Loucy (cell line): Measurements from ENCODE around the gene TRANK1.
"Not testable (repeated sequence)": the region's sequence is repeated elsewhere in the genome, so short reads cannot be mapped to it uniquely, and the experiment has no call there.

ENCODE experiments used
- H2AFZ ChIP-seq: fragments of 200-600 bp; sonication (generic); 2 replicates; pipeline ENCODE4 v1.6.0; 2016; ENCODE audit warnings: antibody characterized with exemption, mild to moderate bottlenecking, low read length, moderate library complexity
- H3F3A ChIP-seq: fragments of 200-600 bp; 2 replicates; pipeline ENCODE4 v1.6.0; 2016; ENCODE audit warnings: antibody characterized with exemption, low read depth, mild to moderate bottlenecking
- H3K27me3 ChIP-seq: fragments of 200-600 bp; sonication (generic); 2 replicates; pipeline ENCODE4 v1.6.1; 2014; ENCODE audit warnings: low read length, mild to moderate bottlenecking; ENCODE audit not compliant: insufficient read depth, poor library complexity, severe bottlenecking
- H3K36me3 ChIP-seq: fragments of 200-600 bp; sonication (generic); 2 replicates; pipeline ENCODE4 v1.6.1; 2016; ENCODE audit warnings: low read length; ENCODE audit not compliant: insufficient read depth
- H3K4me1 ChIP-seq: fragments of 200-600 bp; sonication (generic); 2 replicates; pipeline ENCODE4 v1.5.1; 2014; ENCODE audit warnings: low read length, mild to moderate bottlenecking; ENCODE audit not compliant: insufficient read depth, poor library complexity, severe bottlenecking
- H3K4me2 ChIP-seq: fragments of 200-600 bp; sonication (generic); 2 replicates; pipeline ENCODE4 v1.6.0; 2014; ENCODE audit warnings: antibody characterized with exemption, low read length, low read depth, mild to moderate bottlenecking; ENCODE audit not compliant: poor library complexity, severe bottlenecking
- H3K4me3 ChIP-seq: fragments of 200-600 bp; sonication (generic); 2 replicates; pipeline ENCODE4 v1.5.1; 2014; ENCODE audit warnings: low read length, mild to moderate bottlenecking, mixed read lengths; ENCODE audit not compliant: poor library complexity, severe bottlenecking
- H3K79me2 ChIP-seq: fragments of 200-600 bp; sonication (generic); 2 replicates; pipeline ENCODE4 v1.6.1; 2014; ENCODE audit warnings: low read length; ENCODE audit not compliant: insufficient read depth
- H3K9ac ChIP-seq: fragments of 200-600 bp; sonication (generic); 2 replicates; pipeline ENCODE4 v1.6.0; 2014; ENCODE audit warnings: mild to moderate bottlenecking, low read depth, low read length, moderate library complexity; ENCODE audit not compliant: poor library complexity, severe bottlenecking
- H3K9me2 ChIP-seq: fragments of 200-600 bp; sonication (generic); replicated peaks from 2 replicates; pipeline ENCODE4 v1.6.1; 2016; ENCODE audit warnings: low read depth, low read length, mixed read lengths
- H3K9me3 ChIP-seq: fragments of 200-600 bp; sonication (generic); 2 replicates; pipeline ENCODE4 v1.6.1; 2014; ENCODE audit warnings: mild to moderate bottlenecking, antibody characterized with exemption, low read length, low read depth; ENCODE audit not compliant: insufficient read depth
- H4K20me1 ChIP-seq: fragments of 200-600 bp; sonication (generic); 2 replicates; pipeline ENCODE4 v1.6.0; 2014; ENCODE audit warnings: antibody characterized with exemption, low read length, mild to moderate bottlenecking; ENCODE audit not compliant: insufficient read depth, poor library complexity, severe bottlenecking
- EZH2phosphoT487 ChIP-seq: fragments of 200-600 bp; IDR thresholded peaks from 2 replicates; pipeline ENCODE4 v1.6.1; 2018; ENCODE audit warnings: antibody characterized with exemption, mild to moderate bottlenecking, moderate library complexity, borderline replicate concordance
- TF ChIP-seq, protein P1 (sequence below): fragments of 200-600 bp; sonication (generic); conservative IDR thresholded peaks from 2 replicates; pipeline ENCODE4 v1.5.1; 2014; ENCODE audit warnings: mild to moderate bottlenecking, antibody characterized with exemption, low read length

The TRANK1 gene

DNA sequence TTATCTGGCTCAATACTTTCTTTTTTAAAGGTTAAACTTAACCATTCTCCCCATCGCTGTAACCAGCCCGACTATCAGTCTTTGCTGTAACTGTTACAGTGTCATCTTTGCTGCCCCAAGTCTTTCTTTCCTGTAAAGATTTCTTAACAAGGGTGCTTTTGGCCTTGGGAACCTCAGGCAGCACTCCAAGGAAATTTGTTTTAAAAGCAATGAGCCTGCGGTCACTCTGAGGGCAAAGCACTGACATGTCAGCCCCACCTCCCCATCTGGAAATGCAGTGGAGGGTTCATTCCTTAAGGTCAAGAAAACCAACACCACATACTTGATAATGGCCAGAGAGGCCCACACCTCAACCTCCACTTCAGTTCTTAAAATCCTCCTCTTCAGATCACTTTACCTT, 3.2 kb downstream of the TRANK1 start:
- Histone ChIP-seq H2AFZ (no peak overlapping the region), H4K20me1 (no peaks in the 10 kb centered on the region), H3K27me3 (peaks cover 5% of the 10 kb centered on the region), H3K4me1 (peaks cover 6% of the 10 kb centered on the region), H3K4me3 (no peak overlapping the region), H3K79me2 (no peaks in the 10 kb centered on the region), H3K9me3 (no peaks in the 10 kb centered on the region), H3F3A (no peaks in the 10 kb centered on the region), H3K9ac (no peak overlapping the region), H3K9me2 (no peaks in the 10 kb centered on the region), H3K36me3 (no peaks in the 10 kb centered on the region), H3K4me2 (no peak overlapping the region)
- no peak for TF ChIP-seq EZH2phosphoT487
- TF ChIP-seq, protein P1, sequence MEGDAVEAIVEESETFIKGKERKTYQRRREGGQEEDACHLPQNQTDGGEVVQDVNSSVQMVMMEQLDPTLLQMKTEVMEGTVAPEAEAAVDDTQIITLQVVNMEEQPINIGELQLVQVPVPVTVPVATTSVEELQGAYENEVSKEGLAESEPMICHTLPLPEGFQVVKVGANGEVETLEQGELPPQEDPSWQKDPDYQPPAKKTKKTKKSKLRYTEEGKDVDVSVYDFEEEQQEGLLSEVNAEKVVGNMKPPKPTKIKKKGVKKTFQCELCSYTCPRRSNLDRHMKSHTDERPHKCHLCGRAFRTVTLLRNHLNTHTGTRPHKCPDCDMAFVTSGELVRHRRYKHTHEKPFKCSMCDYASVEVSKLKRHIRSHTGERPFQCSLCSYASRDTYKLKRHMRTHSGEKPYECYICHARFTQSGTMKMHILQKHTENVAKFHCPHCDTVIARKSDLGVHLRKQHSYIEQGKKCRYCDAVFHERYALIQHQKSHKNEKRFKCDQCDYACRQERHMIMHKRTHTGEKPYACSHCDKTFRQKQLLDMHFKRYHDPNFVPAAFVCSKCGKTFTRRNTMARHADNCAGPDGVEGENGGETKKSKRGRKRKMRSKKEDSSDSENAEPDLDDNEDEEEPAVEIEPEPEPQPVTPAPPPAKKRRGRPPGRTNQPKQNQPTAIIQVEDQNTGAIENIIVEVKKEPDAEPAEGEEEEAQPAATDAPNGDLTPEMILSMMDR: no peak

DNA sequence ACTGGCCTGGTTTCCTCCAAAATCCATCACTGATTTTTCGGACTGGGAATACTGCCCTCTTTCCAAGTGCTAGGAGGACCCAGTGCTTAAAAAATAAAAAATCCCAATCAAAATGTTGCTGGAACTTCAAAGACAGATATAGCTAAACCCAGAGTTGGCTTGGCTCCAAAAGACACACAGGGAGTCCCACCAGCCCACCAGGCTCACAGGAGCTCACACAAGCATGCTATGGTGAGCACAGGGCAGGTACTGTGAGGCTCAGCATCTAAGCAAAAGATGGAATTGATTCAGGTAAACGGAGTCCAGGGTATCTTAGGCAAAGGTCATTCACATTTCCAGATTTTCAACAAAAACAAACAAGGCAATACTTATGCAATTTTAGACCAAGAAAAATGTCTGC, 3.7 kb downstream of the TRANK1 start:
- H3K9me3 ChIP-seq: no peaks in the 10 kb centered on the region
- TF ChIP-seq EZH2phosphoT487: no peak
- H3K79me2 ChIP-seq: no peaks in the 10 kb centered on the region
- no peaks in the 10 kb centered on the region for H4K20me1 ChIP-seq
- peaks cover 6% of the 10 kb centered on the region for H3K4me1 ChIP-seq
- no peaks in the 10 kb centered on the region for H3K36me3 ChIP-seq
- no peaks in the 10 kb centered on the region for H3K9me2 ChIP-seq
- H3K9ac ChIP-seq: no peak overlapping the region
- H3K4me2 ChIP-seq: no peak overlapping the region
- peaks cover 5% of the 10 kb centered on the region for H3K27me3 ChIP-seq
- no peaks in the 10 kb centered on the region for H3F3A ChIP-seq
- no peak overlapping the region for H2AFZ ChIP-seq
- no peak overlapping the region for H3K4me3 ChIP-seq

DNA sequence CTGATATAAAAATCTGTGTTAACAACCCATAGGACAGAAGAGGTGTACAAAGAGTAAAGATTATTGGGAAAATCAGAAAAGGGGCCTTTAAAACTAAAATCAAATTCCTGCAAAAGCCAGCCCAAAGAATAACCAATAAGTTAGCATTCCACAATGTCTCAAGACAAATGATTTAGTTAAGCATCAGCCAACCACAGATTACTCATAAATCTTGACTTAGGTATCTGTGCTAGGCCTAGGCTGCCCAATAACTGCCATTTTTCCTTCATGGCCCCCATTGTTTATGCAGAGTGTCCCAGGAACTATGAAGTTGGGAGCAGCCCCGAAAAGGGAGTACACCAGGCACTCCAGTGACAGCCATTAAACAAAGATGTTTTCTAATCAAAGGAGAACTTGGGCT, 7.4 kb downstream of the TRANK1 start:
- Histone ChIP-seq H3K36me3 (no peaks in the 10 kb centered on the region), H3K4me1 (no peaks in the 10 kb centered on the region), H3K4me3 (no peak overlapping the region), H3K27me3 (no peaks in the 10 kb centered on the region), H3K9me2 (no peaks in the 10 kb centered on the region), H2AFZ (no peak overlapping the region), H4K20me1 (no peaks in the 10 kb centered on the region), H3K4me2 (no peak overlapping the region), H3K9me3 (no peaks in the 10 kb centered on the region), H3F3A (no peaks in the 10 kb centered on the region), H3K79me2 (no peaks in the 10 kb centered on the region), H3K9ac (no peak overlapping the region)
- TF ChIP-seq, protein P1: no peak
- TF ChIP-seq EZH2phosphoT487: no peak

DNA sequence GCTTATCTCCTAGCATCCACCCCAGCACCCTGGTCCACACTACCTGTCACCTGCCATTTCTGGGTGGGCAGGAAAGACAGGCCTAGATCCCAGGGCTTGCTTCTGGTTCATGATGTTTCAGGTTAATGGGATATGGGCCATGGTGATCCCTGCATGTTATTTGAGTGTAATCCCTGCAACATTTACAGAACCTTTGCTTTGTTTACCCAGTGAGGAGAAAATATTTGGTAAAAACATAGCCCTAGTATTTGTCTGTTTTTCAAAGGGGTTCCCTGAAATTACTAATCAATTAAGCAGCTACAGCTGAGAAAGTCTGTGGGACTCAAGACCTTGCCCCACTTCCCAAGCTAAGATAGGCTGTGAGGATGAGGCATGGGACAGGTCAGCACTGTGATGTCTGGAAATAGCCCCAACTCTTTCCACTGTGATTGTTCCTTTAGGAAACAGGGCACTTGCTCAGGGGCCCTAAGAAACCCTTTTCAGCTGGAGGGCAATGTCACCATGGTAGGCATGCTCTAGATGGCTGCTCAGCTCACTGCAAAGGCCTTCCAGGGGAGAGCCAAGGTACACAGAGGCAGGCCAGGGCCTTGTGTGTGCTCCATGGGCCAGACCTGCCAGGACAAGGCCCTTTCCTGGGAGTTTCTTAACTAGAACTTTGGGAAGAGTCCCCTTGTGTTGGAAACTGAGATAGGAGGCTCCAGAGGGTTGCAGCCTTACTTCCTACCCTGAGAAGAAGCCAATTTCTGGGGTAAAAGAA, 11.1 kb downstream of the TRANK1 start:
- TF ChIP-seq EZH2phosphoT487: no peak
- TF ChIP-seq, protein P1: no peak
- no peak overlapping the region for H3K9ac ChIP-seq

DNA sequence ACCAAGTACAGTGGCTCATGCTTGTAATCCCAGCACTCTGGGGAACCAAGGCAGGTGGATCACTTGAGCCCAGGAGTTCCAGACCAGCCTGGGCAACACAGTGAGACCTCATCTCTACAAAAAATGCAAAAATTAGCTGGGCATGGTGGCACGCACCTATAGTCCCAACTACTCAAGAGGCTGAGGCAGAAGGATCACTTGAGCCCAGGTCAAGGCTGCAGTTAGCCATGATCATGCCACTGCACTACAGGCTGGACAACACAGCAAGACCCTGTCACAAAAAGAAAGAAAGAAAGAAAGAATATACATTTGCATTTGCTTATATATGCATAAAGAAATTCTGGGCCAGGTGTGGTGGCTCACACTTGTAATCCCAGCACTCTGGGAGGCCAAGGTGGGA, 13.4 kb downstream of the TRANK1 start:
- H3F3A ChIP-seq, H3K9ac ChIP-seq, H3K4me2 ChIP-seq, H3K4me3 ChIP-seq, H3K27me3 ChIP-seq, H3K9me3 ChIP-seq, H3K36me3 ChIP-seq, H3K79me2 ChIP-seq, H3K4me1 ChIP-seq, H2AFZ ChIP-seq, H4K20me1 ChIP-seq, H3K9me2 ChIP-seq: not testable (repeated sequence)

More for the DNA sequence above, 11.1 kb downstream of the TRANK1 start:
- Histone ChIP-seq H3F3A (no peaks in the 10 kb centered on the region), H3K79me2 (no peaks in the 10 kb centered on the region), H4K20me1 (no peaks in the 10 kb centered on the region), H3K27me3 (no peaks in the 10 kb centered on the region), H3K4me1 (no peaks in the 10 kb centered on the region), H3K9me3 (no peaks in the 10 kb centered on the region), H3K4me2 (no peak overlapping the region), H3K36me3 (no peaks in the 10 kb centered on the region), H3K9me2 (no peaks in the 10 kb centered on the region), H3K4me3 (no peak overlapping the region), H2AFZ (no peak overlapping the region)
